CD4-positive, alpha-beta T cell (primary cell): ENCODE results near the gene MACROD2. TPM values are rescaled to one million over a fixed set of nuclear protein-coding genes. Genes with fewer than 3 reads are reported as not detected.

Experiments
- ATAC-seq: fragments of 200-7000 bp; cut with Tn5 transposase; one replicate; pipeline ENCODE4 v1.10.0; 2022; ENCODE audit warnings: mild to moderate bottlenecking; ENCODE audit not compliant: poor library complexity
- CTCF ChIA-PET: fragments of 350-600 bp; sonication (Branson Sonifier 250); formaldehyde crosslinking; loops from one replicate; lab custom pipeline; 2021; ENCODE audit warnings: antibody characterized with exemption, inconsistent platforms; lab: Charles Lee
- POLR2A ChIA-PET: fragments of 350-600 bp; sonication (Branson Sonifier 250); formaldehyde crosslinking; loops from one replicate; lab custom pipeline; 2021; ENCODE audit warnings: antibody characterized with exemption, inconsistent platforms; lab: Charles Lee
- DNase-seq, 14 experiments: peaks; one replicate each; pipeline ENCODE4 v3.0.0-alpha.2; 2013 to 2020; ENCODE audit warnings: mixed read lengths in 2 of 14
- H3K27ac ChIP-seq, 2 donors: one replicate each; pipeline versions ENCODE4 v1.5.1 to v1.7.0; 2013; ENCODE audit warnings: low read length in 2 of 2, low read depth in 1 of 2, mild to moderate bottlenecking in 1 of 2
- H3K27me3 ChIP-seq, 2 experiments: 1 replicate in 1 of 2; 2 replicates in 1 of 2; pipeline versions ENCODE4 v1.6.1 to v1.7.0; 2013; ENCODE audit warnings: low read length in 2 of 2, control low read depth in 1 of 2, mild to moderate bottlenecking in 1 of 2, moderate library complexity in 1 of 2; ENCODE audit not compliant: insufficient read depth in 2 of 2, control insufficient read depth in 1 of 2
- H3K36me3 ChIP-seq: one replicate; pipeline ENCODE4 v1.6.1; 2013; ENCODE audit warnings: low read length, control low read depth; ENCODE audit not compliant: insufficient read depth
- H3K4me1 ChIP-seq: one replicate; pipeline ENCODE4 v1.6.1; 2013; ENCODE audit warnings: low read length, control low read depth; ENCODE audit not compliant: insufficient read depth
- H3K4me3 ChIP-seq: one replicate; pipeline ENCODE4 v1.5.1; 2013; ENCODE audit warnings: mild to moderate bottlenecking, low read length, moderate library complexity
- H3K9me3 ChIP-seq, 2 experiments: 1 replicate in 1 of 2; 2 replicates in 1 of 2; pipeline versions ENCODE4 v1.6.1 to v1.7.0; 2013; ENCODE audit warnings: low read length in 2 of 2, mild to moderate bottlenecking in 2 of 2, control low read depth in 1 of 2, moderate library complexity in 1 of 2; ENCODE audit not compliant: control insufficient read depth in 1 of 2, insufficient read depth in 1 of 2
- H3K27ac Mint-ChIP-seq: one replicate; pipeline ENCODE4 v1.8.0; 2020; ENCODE audit warnings: mixed read lengths
- H3K27me3 Mint-ChIP-seq: one replicate; pipeline ENCODE4 v1.8.0; 2021; ENCODE audit warnings: mixed read lengths
- H3K36me3 Mint-ChIP-seq: one replicate; pipeline ENCODE4 v1.8.0; 2021; ENCODE audit warnings: low read depth, mixed read lengths
- H3K4me1 Mint-ChIP-seq: one replicate; pipeline ENCODE4 v1.8.0; 2021; ENCODE audit warnings: low read depth, mixed read lengths
- H3K4me3 Mint-ChIP-seq: one replicate; pipeline ENCODE4 v1.8.0; 2020; ENCODE audit warnings: mild to moderate bottlenecking, mixed read lengths
- H3K9me3 Mint-ChIP-seq: one replicate; pipeline ENCODE4 v1.8.0; 2020; ENCODE audit warnings: mixed read lengths
- CTCF ChIP-seq: fragments of 200-600 bp; IDR thresholded peaks from one replicate; pipeline ENCODE4 v1.8.0; 2022; ENCODE audit warnings: antibody characterized with exemption, mild to moderate bottlenecking
- intact Hi-C, 2 experiments: fragments of 100-400 bp; cut with DNase I in 1 of 2; cut with micrococcal nuclease in 1 of 2; formaldehyde crosslinking; loops; one replicate each; pipeline versions ENCODE4 v1.15.1 to v1.9.0; 2023 to 2025; cut with DNase I, micrococcal nuclease
- total RNA-seq, 174 experiments: library from RNA in 2 of 174; stranded (reverse) in 2 of 174; gene quantifications; one replicate each; pipeline ENCODE4 v1.2.3 and lab custom pipeline; 2021 to 2026

The MACROD2 gene
- total RNA-seq, 2 experiments from 2014 or later: not detected

DNA sequence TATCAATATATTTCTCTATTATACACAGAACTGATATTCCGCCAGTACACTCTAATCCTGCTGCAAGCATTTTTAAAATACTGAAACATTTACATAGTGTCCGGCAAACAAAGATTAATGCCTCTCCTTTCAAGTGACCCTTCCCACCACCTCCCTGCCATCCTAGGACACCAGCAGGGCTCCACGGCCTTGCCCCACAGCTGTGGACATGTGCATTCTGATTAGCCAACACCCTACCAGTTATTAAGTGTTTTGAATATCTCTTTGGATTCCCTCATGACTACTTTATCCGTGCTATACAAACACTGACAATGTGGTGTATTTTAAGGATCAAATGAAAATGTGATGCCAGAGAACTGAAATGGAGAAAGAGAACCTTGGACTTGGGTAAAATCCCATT, 1962.8 kb downstream of the MACROD2 start:
- ChIA-PET CTCF (no interaction called here), POLR2A (no interaction called here)
- Histone ChIP-seq H3K27me3 (no peaks in the 10 kb centered on the region), H3K36me3 (no peaks in the 10 kb centered on the region), H3K9me3 (peaks cover 0 to 3% of the 10 kb centered on the region in 2 experiments), H3K4me1 (no peaks in the 10 kb centered on the region), H3K4me3 (no peak overlapping the region), H3K27ac (no peak overlapping the region)
- no peaks in the 10 kb centered on the region for H3K27me3 Mint-ChIP-seq
- no peak for ATAC-seq
- no peak for DNase-seq
- no peak for TF ChIP-seq CTCF
- H3K4me1 Mint-ChIP-seq: no peaks in the 10 kb centered on the region
- no peak overlapping the region for H3K4me3 Mint-ChIP-seq
- no peak overlapping the region for H3K27ac Mint-ChIP-seq
- intact Hi-C loops: no loop called here
- H3K9me3 Mint-ChIP-seq: no peaks in the 10 kb centered on the region
- H3K36me3 Mint-ChIP-seq: no peaks in the 10 kb centered on the region

- DNase-seq: no peak
- Mint-ChIP-seq H3K27me3 (no peaks in the 10 kb centered on the region), H3K27ac (no peak overlapping the region), H3K4me3 (no peak overlapping the region), H3K36me3 (no peaks in the 10 kb centered on the region), H3K9me3 (peaks cover 4% of the 10 kb centered on the region), H3K4me1 (no peaks in the 10 kb centered on the region)
- intact Hi-C loops: no loop called here
- no peak for TF ChIP-seq CTCF
- Histone ChIP-seq H3K27me3 (no peaks in the 10 kb centered on the region), H3K27ac (no peak overlapping the region), H3K4me3 (no peak overlapping the region), H3K36me3 (no peaks in the 10 kb centered on the region), H3K9me3 (peaks cover 0 to 3% of the 10 kb centered on the region in 2 experiments), H3K4me1 (no peaks in the 10 kb centered on the region)
- ATAC-seq: no peak
- ChIA-PET POLR2A (no interaction called here), CTCF (no interaction called here)
Observed at GRCh38 chr20:15965165-15965564, 1969.8 kb downstream of the MACROD2 start.

DNA sequence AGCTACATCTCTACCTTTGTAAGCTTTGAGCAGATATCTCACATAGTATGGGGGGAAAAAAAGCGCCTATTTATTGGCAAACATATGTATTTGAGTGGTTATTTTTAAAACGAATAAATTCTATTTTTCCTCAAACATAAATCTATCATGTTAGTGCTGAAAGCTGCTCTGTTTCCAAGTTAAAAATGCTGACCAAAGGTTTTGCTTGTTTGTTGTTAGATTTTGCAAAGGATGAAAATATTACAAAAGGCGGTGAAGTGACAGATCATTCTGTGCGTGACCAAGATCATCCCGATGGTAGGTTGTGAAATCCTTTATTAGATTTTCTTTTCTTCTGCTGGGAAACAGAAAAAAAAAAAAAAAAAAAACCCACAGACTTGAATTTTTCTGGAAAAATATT, 1972.0 kb downstream of the MACROD2 start:
- TF ChIP-seq CTCF: no peak
- Histone ChIP-seq H3K4me1 (no peaks in the 10 kb centered on the region), H3K4me3 (no peak overlapping the region), H3K27ac (no peak overlapping the region), H3K27me3 (no peaks in the 10 kb centered on the region), H3K9me3 (peaks cover 0 to 3% of the 10 kb centered on the region in 2 experiments), H3K36me3 (no peaks in the 10 kb centered on the region)
- no peak for DNase-seq
- no peak for ATAC-seq
- Mint-ChIP-seq H3K9me3 (peaks cover 6% of the 10 kb centered on the region), H3K27me3 (no peaks in the 10 kb centered on the region), H3K27ac (no peak overlapping the region), H3K4me1 (no peaks in the 10 kb centered on the region), H3K36me3 (no peaks in the 10 kb centered on the region), H3K4me3 (no peak overlapping the region)
- intact Hi-C loops: no loop called here
- POLR2A ChIA-PET: no interaction called here
- CTCF ChIA-PET: interaction anchor here (0.7 kb wide), 1 partner anchor 12 kb away, joined by 3 read pairs; no protein-coding TSS in a partner anchor
